HG03066 (cell line): ENCODE results near the gene TCEANC2.
"Not testable (repeated sequence)": the region's sequence is repeated elsewhere in the genome, so short reads cannot be mapped to it uniquely, and the experiment has no call there.

ENCODE experiments used
- ATAC-seq: cut with Tn5 transposase; IDR thresholded peaks from one replicate; pipeline ENCODE4 v1.9.1; 2021; ENCODE audit warnings: low read depth; ENCODE audit not compliant: unreplicated experiment

Gene TCEANC2

GRCh38 chr1:54024811-54025210, 28.6 kb upstream of the TCEANC2 start:
- not testable (repeated sequence) for ATAC-seq

GRCh38 chr1:54027848-54028247, 25.6 kb upstream of the TCEANC2 start:
- no peak for ATAC-seq

- no peak for ATAC-seq
Observed at GRCh38 chr1:54028306-54029251, 24.8 kb upstream of the TCEANC2 start.

GRCh38 chr1:54037476-54037875, 15.9 kb upstream of the TCEANC2 start:
- no peak for ATAC-seq

- no peak for ATAC-seq
Observed at GRCh38 chr1:54041806-54042205, 11.6 kb upstream of the TCEANC2 start.

- ATAC-seq = no peak
Observed at GRCh38 chr1:54045496-54045895, 7.9 kb upstream of the TCEANC2 start.

GRCh38 chr1:54046671-54047383, 6.6 kb upstream of the TCEANC2 start:
- no peak for ATAC-seq

GRCh38 chr1:54047384-54048305, 5.8 kb upstream of the TCEANC2 start:
- ATAC-seq = no peak

GRCh38 chr1:54050435-54050834, 3.0 kb upstream of the TCEANC2 start:
- not testable (repeated sequence) for ATAC-seq

GRCh38 chr1:54051933-54052430, 1.4 kb upstream of the TCEANC2 start:
- no peak for ATAC-seq

- no peak for ATAC-seq
Observed at GRCh38 chr1:54052431-54052933, 926 bp upstream of the TCEANC2 start.

- no peak for ATAC-seq
Observed at GRCh38 chr1:54053745-54054437, 483 bp downstream of the TCEANC2 start.

- ATAC-seq = no peak
Observed at GRCh38 chr1:54054438-54054749, 986 bp downstream of the TCEANC2 start.

GRCh38 chr1:54064299-54064698, 10.9 kb downstream of the TCEANC2 start:
- ATAC-seq = no peak

- no peak for ATAC-seq
Observed at GRCh38 chr1:54069791-54070170, 16.4 kb downstream of the TCEANC2 start.

- ATAC-seq = peak; percentile 78
Observed at GRCh38 chr1:54070171-54070837, 16.9 kb downstream of the TCEANC2 start.

GRCh38 chr1:54077359-54077758, 24.0 kb downstream of the TCEANC2 start:
- ATAC-seq = no peak

GRCh38 chr1:54080598-54081049, 27.2 kb downstream of the TCEANC2 start:
- no peak for ATAC-seq
